ENCODE data around the gene SLC27A1.
"Not testable (repeated sequence)": the region's sequence is repeated elsewhere in the genome, so short reads cannot be mapped to it uniquely, and the experiment has no call there.

Gene SLC27A1

DNA sequence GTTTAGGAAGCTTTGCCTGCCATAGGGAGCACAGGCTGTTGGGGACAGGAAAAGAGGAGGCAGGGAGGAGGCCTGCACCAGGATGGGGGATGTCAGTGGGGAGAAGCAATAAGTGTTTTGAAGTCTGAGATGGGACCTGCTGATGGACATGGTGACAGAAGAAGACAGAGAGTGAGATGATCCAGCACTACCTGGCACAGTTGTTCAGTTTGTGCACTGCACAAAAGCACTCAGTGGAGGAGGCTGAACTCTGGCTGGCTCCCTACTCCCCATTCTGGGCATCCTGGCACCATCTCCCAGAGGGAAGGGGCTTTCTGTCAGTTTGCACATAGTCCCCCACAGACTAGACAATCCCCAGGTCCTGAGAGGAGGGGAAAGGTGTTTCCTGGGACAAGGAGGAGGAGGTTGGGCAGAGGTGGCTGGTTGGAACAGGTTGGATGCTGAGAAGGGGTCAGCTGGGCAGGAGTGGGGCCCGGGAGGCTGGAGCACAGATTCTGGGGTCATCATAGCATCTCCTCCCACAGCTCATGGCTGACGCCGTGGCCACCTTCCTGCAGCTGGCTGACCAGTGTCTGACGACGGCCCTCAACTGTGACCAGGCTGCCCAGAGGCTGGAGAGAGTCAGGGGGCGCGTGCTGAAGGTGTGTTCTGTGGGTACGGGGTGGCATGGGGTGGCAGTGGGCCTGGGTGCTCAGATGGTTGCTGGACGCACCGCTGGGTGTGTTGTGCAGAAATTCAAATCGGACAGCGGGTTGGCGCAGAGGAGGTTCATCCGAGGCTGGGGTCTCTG is 72.7 kb downstream of the SLC27A1 start:
- no peak for DNase-seq (ENCODE audit: extremely low read depth, low read depth)
- TF ChIP-seq, protein P1, sequence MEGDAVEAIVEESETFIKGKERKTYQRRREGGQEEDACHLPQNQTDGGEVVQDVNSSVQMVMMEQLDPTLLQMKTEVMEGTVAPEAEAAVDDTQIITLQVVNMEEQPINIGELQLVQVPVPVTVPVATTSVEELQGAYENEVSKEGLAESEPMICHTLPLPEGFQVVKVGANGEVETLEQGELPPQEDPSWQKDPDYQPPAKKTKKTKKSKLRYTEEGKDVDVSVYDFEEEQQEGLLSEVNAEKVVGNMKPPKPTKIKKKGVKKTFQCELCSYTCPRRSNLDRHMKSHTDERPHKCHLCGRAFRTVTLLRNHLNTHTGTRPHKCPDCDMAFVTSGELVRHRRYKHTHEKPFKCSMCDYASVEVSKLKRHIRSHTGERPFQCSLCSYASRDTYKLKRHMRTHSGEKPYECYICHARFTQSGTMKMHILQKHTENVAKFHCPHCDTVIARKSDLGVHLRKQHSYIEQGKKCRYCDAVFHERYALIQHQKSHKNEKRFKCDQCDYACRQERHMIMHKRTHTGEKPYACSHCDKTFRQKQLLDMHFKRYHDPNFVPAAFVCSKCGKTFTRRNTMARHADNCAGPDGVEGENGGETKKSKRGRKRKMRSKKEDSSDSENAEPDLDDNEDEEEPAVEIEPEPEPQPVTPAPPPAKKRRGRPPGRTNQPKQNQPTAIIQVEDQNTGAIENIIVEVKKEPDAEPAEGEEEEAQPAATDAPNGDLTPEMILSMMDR (IDR thresholded peaks at IDR 0.05; ENCODE audit: low read depth, low read length): no peak

DNA sequence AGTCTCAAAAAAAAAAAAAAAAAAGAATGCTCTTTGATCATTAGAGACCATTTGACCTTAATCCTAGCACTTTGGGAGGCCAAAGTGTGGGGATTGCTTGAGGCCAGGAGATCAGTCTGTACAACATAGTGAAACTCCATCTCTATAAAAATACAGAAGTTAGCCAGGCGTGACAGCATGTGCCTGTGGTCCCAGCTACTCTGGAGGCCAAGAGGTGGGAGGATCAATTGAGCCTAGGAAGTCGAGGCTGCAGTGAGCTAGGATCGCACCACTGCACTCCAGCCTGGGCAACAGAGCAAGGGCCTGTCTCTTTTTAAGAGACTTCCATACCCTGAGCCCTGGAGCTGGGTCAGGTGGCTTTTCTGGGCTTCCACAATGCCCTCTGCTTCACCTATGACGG is 73.7 kb downstream of the SLC27A1 start:
- TF ChIP-seq, protein P1 (IDR thresholded peaks at IDR 0.05; ENCODE audit: low read depth, low read length): no peak
- DNase-seq (ENCODE audit: extremely low read depth, low read depth): no peak

DNA sequence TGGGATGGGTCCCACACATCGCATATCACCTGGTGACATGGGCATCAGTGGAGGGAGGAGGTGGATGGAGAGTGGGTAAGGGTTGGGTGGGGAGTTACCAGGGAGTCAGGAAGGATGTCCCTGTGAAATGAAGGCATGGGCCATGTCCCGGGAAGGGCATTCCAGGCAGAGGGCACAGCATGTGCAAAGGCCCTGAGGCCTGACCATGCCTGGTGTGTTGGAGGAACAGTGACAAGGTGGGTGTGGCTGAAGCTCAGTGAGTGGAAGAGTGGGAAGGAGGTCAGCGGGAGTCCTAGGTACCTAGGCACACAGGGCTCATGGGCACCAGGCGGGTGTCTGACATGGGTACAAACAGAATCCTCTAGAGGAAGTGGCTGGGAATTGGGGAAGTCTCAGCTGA is 74.1 kb downstream of the SLC27A1 start:
- no peak for DNase-seq (ENCODE audit: extremely low read depth, low read depth)
- TF ChIP-seq, protein P1 (IDR thresholded peaks at IDR 0.05; ENCODE audit: low read depth, low read length): no peak

DNA sequence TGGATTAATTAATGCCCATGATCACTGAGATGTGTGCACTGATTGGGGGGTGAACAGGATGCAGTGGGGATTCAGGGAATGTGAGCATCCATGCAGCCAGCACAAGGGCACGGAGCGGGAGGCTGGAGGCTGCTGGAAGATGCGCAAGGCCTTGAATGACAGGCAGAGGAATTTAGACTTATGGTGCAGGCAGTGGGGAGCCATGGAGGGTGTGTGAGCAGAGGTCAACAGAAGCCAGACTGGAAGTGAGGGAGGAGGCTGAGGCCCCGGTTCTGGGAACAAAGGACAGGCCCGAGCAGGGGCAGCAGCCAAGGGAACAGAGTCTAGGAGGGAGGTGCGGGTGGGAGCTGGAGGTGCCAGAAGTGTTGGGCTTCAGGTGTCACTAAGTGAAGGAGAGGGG is 77.8 kb downstream of the SLC27A1 start:
- no peak for DNase-seq (ENCODE audit: extremely low read depth, low read depth)
- TF ChIP-seq, protein P1 (IDR thresholded peaks at IDR 0.05; ENCODE audit: low read depth, low read length): no peak

DNA sequence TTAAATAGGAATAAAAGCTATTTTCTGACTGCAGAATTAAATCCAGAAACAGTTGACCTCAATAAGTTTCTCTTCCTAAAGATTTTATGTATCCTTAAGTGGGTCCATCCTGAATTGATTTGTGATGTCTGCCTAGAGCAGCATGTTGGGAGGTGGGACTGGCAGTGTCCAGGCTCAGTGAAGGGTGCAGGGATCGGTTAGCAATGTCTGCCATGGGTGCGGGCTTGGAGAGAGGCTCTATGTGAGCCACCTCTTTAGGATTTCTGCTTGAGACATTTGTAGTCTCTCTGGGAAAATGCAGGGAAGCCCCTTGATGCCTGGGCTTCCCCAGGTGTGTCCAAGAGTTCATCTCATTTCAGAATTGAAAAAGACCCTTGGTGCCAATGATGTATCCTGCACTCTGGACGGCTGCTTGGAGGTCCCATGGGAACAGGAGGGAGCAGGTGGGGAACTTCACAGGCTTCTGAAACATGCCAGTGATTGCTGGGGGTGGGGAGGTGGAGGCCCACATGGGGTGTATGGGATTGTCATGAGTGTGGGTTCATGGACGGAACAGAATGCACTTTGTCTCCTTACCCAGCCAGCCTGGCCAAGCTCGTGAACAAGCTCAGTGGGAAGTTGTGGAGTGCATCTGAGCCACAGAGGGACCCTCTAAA is 78.9 kb downstream of the SLC27A1 start:
- TF ChIP-seq, protein P1 (IDR thresholded peaks at IDR 0.05; ENCODE audit: low read depth, low read length): no peak
- DNase-seq (ENCODE audit: extremely low read depth, low read depth): no peak

DNA sequence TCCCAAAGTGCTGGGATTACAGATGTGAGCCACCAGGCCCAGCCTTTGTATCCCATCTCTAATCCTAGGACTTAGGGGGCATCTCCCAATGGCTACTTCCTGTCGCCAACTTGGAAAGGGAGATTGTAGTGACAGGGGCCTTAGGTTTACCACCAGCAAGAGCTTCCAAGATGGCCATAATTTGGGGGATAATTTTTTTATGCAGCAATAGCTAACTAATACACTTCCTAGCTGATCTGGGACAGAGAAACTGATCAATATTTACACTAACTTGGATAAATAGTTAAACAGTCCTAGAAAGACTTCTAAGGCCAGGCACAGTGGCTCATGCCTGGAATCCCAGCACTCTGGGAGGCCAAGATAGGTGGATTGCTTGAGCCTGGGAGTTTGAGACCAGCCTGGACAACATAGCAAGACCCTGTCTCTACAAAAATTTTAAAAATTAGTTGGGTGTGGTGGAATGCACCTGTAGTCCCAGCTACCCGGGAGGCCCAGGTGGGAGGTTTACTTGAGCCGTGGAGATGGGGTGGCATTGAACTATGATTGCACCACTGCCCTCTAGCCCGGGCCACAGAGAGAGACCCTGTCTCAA is 79.8 kb downstream of the SLC27A1 start:
- no peak for DNase-seq (ENCODE audit: extremely low read depth, low read depth)
- TF ChIP-seq, protein P1 (IDR thresholded peaks at IDR 0.05; ENCODE audit: low read depth, low read length): no peak

DNA sequence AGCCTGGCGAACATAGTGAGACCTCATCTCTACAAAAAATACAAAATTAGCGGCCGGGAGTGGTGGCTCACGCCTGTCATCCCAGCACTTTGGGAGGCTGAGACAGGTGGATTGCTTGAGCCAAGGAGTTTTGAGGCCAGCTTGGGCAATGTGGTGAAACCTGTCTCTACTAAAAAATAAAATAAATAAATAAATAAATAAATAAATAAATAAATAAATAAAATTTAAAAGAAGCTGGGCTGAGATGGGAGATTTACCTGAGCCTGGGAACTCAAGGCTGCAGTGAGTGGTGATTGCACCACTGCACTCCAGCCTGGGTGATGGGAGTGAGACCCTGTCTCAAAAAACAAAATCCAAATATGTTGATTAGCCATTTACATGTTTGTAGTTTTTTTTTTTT is 82.4 kb downstream of the SLC27A1 start:
- DNase-seq (ENCODE audit: extremely low read depth, low read depth): not testable (repeated sequence)

Measured in AG09319 (cell line).